EL (cell line): ENCODE measurements around the gene ZNF189.

Experiments used
- DNase-seq: peaks from one replicate; pipeline ENCODE4 v3.0.0-alpha.2; 2016

Gene ZNF189

DNA sequence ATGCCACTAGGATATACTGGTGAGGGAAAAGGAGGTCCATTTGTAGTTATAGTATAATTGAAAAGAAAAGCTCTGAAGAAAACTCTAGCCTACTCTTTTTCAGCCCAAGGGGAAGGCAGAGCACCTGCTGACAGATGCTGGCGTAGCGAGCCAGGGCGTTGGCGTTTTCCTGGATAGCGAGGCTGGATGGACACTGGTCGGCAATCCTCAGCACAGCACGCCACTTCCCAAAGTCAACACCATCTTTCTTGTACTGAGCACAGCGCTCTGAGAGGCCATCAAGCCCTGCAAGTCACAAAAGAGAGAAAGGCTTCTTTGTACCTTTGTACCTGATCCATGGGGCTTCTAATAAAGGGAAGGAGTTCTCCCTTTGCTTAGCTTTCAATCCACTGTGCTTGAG lies 28.7 kb downstream of the ZNF189 start:
- no peak for DNase-seq

DNA sequence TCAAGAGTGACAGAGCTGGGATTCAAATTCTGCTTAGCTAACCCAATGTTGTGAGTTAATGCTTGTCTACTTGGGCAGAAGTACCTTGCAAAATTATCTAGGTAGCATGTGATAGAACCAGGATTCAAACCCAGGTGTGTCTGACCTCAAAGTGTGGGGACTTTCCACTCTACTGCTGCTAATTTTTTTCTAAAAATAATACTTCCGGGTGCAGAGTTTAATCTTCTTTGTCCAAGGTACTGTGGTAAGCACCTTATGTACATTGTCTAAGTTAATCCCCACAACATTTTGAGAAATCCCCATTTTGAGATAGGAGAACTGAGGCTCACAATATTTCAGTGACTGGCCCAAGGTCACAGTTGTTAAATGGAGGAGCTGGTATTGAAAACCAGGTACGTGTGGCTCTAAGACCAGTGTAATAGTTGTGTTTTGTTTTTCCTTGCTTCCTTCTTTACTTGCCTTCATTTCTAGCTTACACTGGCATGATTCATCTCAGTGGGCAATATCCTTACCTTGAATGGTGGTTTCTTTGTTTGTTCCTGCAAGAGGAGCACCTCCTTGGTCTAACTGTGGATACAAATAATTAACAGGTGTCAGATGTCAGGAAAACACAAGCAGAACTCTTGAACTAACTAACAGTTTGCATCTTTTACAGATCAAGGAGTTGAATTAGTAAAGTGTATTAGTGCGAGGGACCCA lies 29.5 kb downstream of the ZNF189 start:
- no peak for DNase-seq

DNA sequence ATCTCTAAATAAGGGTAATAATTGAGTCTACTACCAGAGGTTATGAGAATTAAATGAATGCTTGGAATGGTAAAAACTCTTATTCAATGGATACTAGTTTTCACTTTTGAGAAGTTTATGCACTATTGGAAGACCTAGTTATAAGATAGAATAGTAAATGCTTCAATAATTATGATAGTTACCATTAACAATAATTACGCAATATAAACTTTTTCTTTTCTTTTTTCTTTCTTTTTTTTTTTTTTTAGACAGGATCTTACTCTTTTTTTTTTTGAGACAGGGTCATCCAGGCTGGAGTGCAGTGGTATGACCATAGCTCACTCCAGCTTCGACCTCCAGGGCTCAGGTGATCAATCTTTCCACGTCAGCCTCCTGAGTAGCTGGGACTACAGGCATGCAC lies 30.3 kb downstream of the ZNF189 start:
- no peak for DNase-seq

DNA sequence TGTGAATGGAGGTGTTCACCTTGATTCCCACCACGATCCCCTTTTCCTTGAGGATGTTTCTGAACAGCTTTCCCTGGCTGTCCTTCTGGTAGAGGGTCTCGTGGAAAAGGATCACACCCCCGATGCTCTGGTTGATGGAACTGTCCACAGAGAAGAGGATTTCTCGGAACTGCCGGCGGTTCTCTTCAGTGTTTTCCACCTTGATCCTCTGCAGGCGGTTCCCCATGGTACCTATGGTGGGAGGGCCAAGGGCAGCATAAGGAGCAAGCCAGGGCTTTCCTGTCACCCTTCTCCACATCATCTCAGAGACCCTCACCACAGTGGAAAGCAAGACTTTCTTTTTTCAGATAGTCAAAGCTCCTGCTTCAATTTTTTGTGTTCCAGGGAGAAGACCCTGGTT lies 31.1 kb downstream of the ZNF189 start:
- no peak for DNase-seq

DNA sequence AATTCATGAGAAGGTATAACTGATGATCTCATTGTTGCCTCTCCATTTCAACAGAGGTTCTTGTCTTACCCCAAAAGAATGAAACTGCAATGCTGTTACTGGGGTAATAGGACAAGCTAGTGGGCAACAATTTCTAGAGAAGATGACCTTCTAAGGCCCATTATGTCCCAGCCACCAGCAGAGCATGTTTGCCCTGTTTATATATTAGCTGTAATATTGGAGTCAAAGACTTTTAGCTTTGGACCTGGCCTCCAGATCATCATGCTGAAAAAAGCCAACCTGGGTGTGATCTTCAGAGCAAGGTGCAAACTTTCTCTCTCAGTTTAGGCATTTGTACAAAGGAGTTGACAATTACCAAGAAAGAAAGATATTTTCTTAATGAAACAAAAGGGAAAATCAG lies 33.5 kb downstream of the ZNF189 start:
- no peak for DNase-seq

DNA sequence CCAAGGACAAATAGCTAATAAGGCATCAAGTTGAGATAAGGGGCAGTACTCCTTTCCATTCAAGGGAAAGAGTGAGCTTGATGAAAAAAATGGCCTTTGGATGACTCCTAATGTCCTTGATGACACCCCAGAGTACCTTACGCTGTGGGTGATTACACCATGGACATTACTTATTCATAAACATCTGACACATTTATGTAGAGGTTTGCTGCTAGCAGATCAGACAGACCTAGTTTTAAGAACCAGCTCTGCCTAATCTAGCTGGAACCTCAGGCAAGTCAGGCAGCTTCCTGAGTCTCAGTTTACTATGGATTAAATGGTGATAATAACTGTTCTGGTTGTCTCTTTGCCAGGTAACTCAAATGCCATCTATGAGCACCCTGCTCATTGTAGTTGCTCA lies 34.1 kb downstream of the ZNF189 start:
- DNase-seq: no peak

DNA sequence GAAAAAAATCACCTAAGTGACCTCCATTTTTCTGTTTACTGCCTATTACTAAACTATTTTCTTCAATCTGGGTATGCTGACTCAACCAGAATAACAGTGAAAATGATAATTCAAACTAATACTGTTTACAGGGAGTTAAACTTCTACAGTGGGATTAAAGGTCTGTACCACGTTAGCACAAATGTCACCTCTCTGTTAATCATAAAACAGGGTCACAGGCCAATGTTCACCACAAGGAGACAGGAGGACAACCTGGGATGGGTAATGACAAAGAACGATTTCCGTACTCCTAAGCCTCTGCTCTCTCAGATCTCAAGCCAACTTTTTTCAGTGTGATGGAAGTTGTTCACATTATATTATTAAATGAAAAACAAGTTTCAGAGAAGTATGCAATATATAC lies 34.6 kb downstream of the ZNF189 start:
- DNase-seq: no peak

DNA sequence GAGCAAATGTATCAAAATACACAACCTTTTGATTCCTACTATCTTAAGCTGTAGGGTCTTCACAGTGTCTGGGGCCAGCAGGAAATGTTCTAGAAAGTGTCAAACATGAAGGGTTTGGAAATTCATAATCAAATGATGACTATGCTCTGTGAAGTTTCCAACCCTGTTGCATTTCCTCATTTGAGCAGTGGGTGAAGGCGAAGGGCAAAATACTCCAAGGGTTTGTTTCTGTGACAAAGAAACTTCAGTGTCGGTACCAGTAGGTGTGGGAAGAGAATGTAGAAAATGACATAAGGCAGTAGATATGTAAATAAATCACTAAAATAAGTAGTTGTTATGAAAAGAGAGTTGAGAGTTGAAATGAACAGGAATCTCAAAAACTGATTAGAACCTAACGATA lies 36.3 kb downstream of the ZNF189 start:
- DNase-seq: no peak

DNA sequence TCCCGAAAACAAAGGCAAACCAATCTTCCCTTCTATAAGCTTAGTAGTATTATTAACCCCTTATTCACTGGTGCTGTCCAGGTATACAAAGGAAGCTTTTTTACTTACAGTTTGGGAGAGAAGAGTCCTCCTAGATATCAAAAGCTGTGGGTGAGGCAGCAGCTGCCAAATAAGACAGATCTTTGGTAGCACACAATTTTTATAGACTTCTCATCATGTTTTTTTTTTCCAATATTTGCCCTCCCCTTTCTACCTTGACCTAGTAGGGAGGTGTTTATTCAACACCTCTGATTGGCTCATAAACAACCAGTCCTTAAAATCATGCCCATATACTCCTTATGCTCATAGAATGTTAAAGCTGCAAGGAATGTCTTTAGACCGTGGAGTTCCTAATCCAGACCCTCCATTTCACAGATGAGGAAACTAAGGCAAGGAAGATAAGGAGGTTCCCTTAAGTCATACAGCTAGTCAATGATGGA lies 37.0 kb downstream of the ZNF189 start, which contains the start of gene ALDOB:
TSS of gene ALDOB (minus strand) at position 174 of the 479 bp plus-strand sequence. CDS start 4,887 bp downstream, outside the sequence.
- no peak for DNase-seq

DNA sequence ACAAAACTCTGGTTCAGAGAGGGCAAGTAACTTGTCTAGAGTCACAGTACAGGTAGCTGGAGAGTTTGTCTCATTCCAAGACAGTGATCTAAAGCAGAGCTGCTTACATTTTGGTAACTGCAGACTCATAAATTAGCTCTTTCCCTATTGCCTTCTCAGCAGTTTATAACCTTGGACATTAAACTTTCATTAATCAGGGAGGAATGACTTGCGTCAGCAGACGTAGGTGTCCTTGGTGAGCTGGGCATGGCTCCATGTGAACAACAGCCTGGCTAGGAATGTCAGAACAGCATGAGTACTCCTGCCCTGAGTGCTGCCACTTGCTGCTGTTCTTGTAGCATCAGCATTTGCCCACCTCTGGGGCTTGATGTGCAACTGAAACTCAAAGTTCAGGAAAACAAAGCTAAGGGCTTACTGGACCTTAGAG lies 39.2 kb downstream of the ZNF189 start:
- no peak for DNase-seq

DNA sequence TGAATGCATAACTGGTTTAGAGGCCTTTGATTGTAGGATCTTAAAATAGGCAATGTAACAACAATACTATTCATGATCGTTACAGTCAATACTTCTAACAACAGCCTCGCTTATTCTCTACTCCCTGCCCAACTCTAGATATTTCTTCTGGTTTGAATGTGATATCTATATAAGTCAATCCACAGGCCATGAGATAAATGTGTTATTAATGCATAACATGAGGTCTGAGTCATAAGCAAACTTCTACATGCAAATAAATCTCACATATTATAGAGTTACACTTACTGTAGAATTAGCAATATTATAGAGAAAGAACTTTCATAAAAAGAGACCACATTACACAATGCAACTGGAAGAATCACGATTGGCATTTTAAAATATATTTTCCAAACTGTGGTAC lies 39.9 kb downstream of the ZNF189 start:
- DNase-seq: no peak

DNA sequence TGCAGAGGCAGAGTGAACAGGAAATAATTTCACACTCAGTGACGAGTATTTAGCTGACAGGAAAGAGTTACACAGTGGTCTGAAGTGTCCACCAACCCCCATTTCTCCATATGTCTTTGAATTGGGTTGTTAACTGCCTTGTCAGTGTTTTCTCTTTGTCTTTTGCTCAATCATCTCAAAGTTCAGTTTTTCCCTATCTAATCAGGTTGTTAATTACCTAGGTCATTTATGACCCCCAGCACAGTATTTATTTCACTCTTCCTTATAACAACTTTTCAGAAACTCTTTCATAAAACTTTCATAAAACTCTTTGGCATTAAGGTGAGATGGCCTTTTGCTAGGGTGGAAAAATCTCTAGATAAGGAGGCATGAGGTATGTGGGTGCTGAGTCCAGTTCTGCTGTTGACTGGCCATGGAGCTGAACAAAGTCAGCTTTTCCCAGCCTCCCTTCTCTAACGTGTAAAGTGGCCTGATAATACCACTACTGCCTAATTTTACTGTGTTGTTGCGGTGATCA lies 42.1 kb downstream of the ZNF189 start:
- no peak for DNase-seq

DNA sequence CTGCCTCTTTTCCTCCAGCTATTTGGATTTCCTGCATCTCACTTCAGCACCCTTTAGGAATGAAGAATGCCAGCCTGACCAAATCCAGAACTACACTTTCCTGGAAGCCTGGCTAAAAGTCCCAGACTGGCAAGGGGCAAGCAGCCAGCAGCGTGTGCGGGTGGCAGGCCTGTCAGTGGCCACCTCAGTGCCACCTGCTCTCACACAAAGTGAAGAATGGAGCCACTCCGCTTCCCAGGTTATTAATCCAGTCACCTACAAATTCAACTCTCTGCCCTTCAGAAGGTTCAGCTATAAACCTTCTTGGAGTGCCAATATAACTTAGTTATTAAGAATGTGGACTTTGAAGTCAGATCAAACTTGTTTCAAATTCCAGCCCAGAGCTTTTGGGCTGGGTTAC lies 43.7 kb downstream of the ZNF189 start:
- DNase-seq: no peak

DNA sequence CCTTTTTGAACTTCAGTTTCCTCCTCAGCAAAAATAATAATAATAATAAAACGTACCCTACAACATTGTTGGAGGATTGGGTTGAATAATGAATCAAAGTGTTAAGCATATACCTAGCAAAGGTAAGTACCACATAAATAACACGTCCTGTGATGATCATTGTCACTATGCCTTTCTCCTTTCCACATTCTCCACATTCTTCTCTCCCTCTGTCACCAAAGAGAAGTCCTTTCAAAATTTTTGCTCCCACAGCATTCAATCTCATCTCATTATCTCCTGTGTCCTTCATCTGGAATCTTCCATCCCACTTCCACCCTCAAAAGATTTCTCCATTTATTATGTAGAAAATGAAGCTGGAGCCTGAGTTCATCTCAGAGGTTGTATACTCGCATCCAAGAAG lies 44.1 kb downstream of the ZNF189 start:
- no peak for DNase-seq

DNA sequence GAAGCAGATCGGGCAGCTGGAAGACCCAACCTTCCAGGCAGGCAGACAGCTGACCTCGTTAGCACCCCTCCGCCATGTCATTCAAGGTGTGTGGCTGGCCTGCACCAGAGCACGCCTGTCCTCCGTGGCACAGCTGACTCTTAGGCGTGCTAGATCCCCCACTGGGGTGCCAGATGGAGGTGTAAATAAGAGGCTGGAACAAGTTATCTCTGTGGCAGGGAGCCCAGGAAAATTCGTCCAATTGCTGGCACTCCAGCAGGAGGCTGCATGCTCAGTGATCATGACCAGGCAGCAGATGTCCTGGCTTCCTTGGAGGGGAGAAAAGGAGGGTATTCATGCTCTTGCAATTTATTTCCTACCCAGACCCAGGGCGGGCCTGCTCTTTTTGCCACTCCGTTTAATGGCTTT lies 44.7 kb downstream of the ZNF189 start:
- no peak for DNase-seq

DNA sequence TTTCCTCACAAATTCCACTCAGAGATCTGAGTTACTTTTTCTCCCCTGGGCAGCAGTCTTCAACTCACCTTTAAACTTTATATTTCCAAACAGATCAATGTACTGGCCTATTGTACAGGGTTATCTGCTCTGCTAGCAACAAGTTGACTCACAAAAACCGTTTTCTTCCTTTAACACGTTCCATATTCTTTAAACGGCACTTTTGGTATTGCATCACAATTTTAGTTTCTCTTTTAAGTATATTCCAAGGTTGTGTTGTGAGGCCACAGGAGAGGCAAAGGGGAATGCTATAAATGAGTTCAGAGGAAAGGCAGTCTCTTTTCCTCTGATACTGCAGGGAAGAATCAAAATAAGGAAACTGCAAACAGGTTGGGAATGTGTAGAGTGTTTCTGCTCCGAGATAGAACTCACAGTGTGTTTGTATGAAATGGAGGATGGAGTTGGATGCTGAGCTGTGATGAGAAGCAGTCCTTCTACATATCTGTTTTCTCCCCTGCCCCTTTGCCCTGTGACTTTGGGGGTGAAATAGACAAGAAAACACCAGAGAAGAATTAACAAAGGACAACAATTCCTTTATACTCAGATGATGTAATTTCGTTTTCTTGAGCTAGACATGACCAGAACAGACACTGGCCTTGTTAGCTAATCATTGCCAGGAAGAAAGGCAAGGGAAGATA lies 46.8 kb downstream of the ZNF189 start:
- peak; percentile 34 for DNase-seq

DNA sequence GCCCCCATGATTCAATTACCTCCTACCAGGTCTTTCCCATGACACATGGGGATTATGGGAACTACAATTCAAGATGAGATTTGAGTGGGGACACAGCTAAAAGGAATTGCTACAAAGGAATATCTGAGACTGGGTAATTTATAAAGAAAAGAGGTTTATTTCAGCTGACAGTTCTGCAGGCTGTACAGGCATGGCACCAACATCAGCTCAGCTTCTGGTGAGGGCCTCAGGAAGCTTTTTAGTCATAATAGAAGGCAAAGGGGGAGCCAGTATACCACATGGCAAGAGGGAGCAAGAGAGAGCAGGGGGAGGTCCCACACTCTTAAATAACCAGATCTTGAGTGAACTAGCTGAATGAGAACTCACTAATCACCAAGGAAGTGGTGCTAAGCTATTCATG lies 48.1 kb downstream of the ZNF189 start:
- DNase-seq: no peak

DNA sequence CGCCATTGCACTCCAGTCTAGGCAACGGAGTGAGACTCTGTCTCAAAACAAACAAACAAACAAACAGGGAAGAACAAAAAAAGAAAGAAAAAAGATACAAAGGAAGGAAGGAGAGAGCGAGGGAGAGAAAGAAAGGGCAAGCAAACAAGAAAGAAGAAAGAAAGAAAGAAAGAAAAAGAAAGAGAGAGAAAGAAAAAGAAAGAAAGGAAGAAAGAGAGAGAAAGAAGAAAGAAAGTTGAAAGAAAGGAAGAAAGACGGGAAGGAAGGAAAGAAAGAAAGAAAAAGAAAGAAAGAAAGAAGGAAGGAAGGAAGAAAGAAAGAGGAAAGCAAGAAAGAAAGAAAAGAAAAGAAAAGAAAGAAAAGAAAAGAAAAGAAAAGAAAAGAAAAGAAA lies 50.0 kb downstream of the ZNF189 start:
- DNase-seq: no peak

DNA sequence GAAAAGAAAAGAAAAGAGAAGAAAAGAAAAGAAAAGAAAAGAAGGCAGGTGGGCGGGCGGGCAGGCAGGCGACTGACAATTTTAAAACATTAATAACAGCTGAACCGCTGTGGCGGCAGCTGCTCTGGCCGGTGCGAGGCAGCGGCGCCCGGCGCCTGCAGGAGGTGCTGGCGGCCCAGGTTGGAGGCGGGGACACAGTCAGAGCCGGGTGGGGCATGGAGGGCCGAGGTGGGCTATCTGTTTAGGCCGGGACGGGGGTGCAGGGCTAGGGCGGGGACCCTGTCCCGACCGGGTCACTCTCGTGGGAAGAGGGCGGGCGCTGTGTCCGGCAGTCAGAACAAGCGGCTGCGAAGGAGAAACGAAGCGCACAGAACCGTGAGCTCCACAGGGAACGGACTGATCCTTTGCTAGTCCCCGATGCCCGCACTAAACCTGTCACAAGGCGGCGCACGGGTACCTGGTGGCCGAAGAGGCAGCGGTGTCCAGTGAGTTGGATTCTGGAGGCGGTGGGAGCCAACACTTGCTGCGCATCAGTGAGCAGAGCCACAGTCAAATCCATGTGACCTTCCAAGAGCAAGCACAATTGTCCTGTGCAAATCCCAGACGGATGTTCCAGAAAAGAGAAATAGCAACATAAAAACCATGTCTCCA lies 50.5 kb downstream of the ZNF189 start:
- peak; percentile 80 for DNase-seq

DNA sequence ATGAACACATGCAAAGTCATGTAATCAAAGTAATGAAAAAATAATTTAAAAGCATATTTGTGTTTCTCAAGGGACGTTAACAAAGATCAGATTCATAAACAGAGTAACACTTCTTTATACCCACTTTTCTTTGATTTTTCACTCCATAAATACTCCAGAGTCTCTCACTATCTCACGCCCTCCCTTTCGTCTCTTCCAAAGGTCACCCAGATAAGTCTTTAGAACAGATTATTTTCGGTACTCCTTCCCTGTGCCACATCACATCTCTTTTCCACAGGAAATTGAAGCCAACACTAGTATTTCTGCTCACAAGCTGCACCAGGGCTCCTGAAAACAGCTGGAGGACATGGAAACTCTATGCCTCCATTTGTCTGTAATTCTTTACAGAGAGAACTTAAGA lies 52.3 kb downstream of the ZNF189 start:
- DNase-seq: no peak

DNA sequence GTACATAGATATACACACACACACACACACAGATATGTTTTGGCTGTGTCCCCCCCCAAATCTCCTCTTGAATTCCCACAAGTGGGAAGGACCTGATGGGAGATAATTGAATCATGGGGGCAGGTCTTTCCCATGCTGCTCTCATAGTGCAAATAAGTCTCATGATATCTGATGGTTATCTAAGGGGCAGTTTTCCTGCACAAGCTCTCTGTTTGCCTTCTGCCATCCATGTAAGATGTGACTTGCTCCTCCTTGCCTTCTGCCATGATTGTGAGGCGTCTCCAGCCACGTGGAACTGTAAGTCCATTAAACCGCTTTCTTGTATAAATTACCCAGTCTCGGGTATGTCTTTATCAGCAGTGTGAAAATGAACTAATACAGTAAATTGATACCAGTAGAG lies 52.8 kb downstream of the ZNF189 start:
- no peak for DNase-seq

DNA sequence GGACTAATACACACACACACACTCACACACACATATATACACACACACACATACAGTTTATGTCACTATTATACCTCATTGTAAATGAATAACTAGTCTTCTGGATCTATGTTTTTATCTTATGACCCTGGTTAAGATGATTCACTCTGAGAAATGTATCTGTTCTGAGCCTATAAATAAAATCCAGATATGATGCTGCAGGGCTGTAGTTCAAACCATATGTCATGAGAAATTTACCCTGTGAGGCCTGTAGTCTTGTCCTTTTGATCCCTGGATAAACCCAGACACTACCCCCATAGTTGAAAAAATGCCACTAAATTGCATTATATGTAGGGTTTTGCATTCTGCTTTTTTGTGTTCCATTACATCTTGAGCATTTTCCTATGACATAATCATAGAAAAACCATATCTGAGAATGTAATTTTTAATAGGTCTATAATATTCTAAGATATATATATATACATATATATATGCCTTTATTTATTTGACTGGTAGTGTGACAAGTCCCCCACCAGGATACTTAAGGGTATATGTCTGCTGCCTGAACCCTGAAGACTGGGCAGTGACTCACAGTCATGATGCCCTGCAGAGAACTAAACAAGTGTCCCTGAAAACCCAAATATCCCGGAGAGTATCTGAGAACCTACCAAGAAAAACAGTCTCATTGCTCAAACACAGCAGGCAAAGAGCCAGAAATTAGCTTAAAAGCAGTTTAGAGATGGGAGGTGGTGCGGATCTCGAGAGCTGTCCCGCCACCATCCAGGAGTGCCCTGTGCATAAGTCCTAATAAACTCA lies 55.3 kb downstream of the ZNF189 start:
- DNase-seq: peak; percentile 19

DNA sequence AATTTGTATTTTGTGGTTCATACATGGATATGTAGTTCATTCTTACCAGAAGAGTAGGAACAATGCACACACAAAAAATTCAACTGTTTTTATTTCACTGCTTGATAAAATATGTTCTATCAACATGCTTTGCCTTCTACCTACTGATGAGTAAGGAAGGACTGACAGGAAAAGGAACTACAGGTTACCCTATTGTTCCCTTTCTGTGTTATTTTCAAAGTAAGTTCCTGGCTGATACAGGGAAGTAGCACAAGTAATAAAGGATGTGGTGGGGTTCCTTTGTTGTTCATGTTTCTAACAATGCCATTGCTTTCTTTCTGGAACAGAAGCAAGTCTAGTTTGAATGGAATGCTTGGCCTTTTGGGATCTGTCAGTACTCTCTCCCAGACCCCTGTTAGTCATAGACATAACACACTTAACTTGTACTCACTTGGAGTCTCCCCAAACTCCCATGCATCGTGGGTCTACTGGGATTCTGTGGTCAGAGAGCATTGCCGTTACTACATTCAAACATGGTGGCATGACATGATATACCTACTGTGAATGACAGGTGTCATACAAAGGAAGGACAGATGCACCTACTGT lies 57.1 kb downstream of the ZNF189 start:
- DNase-seq: peak; percentile 30
